GM18868 (cell line): ENCODE data around the gene ARMC9.
"Not testable (repeated sequence)": the region's sequence is repeated elsewhere in the genome, so short reads cannot be mapped to it uniquely, and the experiment has no call there.

Experiments used
- ATAC-seq: cut with Tn5 transposase; IDR thresholded peaks from one replicate; pipeline ENCODE4 v1.9.1; 2021; ENCODE audit warnings: mild to moderate bottlenecking, moderate library complexity; ENCODE audit not compliant: unreplicated experiment

The ARMC9 gene

DNA sequence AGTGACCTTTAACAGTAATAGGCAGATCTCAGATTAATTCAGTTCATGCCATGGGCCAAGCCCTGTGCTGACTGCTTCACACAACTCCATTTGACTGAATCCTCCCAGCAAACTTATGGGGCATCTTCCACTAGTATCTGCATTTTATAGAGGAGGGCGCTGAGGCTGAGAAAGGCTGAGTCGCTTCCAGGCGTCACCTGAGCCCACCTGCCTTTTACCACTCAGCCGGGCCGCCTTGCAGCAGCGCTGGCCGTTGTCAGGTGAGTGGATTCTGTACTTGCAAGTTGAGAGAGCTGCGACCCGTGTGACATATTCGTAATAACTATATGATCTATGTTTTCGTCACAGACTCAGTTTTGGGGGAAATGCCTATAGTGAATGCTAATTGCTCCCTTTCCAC is 137.8 kb downstream of the ARMC9 start:
- ATAC-seq, result no peak

DNA sequence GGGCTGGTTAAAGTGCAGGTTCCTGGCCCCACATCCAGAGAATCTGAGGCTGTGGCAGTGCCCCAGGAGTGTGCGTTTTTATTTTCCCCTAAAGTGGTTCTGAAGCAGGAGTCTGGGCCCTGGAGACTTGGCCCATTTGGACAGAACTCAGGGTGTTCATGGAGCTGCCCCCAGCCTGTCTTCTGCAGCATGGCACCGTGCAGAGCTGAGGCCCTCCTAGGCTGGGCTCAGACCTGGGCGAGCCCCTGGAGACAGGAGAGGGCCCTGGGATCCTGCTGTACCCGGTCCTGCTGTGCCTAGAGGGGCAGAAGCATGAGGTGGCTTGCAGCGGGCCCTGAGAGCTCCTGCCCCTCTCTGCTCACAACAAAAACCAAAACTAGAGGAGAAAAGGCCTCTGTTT is 138.3 kb downstream of the ARMC9 start:
- ATAC-seq, result no peak

DNA sequence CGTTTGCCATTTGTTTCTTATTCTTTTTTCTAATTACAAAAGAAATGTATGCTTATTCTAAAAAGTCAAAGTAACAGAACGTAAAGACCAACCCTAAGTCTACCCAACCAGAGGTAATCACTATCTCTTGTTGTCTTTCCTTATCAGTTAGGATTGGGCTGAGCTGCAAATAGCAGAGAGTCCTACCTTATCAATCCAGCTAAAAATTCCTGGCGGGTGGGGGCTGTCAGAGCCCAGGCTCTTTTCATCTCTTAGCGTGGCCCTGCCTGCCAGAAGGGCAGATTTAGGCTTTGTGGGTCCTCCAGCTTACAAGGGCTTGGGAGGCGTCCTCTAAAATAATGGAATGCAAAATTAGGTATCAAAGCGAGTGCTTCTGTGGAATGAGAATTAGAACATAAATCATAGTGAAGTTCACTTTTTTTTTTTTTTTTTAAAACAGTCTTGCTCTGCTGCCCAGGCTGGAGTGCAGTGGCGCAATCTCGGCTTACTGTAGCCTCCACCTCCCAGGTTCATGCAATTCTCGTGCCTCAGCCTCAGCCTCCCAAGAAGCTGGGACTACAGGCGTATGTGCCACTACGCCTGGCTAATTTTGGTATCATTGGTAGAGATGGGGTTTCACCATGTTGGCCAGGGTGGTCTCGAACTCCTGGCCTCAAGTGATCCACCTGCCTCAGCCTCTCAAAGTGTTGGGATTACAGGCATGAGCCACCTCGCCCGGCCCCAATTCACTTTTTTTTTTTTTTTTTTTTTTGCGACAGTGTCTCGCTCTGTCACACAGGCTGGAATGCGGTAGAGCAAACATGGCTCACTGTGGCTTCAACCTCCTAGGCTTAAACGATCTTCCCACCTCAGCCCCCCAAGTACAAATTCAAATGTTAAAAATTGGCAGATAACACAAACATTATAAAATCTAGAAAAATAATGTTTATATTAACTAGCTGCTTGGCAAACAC is 139.7 kb downstream of the ARMC9 start:
- no peak for ATAC-seq

DNA sequence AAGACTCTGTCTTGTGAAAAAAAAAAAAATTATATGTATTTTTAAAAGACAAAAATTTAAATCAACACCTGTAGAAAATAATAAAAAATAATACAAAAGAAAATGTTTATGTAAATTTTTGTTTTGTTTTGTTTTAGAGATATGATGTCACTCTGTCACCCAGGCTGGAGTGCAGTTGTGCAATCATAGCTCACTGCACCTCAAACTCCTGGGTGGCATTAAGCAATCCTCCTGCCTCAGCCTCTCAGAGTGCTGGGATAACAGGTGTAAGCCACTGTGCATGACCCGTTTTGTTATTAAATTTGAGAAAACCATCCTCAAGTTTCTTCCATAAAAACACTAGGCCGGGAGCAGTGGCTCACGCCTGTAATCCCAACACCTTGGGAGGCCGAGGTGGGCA is 140.9 kb downstream of the ARMC9 start:
- no peak for ATAC-seq

DNA sequence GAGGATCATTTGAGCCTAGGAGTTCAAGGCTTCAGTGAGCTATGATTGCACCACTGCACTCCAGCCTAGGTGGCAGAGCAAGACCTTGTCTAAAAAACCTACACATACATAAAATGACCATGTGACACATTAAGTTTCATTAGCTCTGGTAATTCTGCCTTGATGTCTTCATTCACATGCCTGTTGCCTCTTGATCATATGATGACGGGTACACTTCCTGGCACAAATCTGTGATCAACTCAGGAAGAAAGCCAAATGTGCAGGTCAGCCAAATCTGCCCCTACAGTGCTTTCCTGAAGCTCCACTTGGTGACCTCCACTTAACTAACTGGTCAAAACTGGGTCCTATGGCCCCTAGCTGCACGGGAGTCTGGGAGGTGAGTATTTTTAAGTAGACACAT is 142.7 kb downstream of the ARMC9 start:
- no peak for ATAC-seq

DNA sequence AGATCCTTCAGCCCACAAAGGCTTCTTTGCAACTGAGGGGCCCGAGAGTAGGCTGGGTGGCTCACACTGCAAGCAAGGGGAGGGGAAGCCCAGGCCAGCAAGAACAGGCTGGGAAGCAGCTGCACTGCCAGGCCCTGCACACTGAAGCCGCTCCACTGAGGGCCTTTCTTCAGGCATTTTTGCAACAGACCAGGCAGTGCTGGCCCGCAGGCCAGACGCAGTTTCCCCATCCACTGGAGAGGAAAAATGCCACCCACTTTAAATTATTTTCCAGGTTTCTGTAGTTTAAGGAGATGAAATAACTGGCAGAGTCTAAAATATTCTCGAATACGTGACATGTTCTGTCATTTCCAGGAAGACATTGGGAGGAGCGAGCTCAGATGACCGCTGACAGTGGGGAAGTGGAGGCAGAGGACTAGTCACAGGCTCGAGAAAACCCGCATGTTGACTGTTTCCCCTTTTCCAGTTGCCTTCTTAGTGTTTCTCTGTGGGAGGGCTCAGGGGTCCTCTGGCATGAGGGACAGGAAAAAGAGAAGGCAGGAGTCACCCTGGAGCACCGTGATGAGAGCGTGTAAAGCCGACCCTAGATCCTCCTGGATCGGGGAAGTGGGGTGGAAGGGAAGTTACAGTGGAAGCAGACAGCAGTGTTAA is 143.8 kb downstream of the ARMC9 start:
- no peak for ATAC-seq

DNA sequence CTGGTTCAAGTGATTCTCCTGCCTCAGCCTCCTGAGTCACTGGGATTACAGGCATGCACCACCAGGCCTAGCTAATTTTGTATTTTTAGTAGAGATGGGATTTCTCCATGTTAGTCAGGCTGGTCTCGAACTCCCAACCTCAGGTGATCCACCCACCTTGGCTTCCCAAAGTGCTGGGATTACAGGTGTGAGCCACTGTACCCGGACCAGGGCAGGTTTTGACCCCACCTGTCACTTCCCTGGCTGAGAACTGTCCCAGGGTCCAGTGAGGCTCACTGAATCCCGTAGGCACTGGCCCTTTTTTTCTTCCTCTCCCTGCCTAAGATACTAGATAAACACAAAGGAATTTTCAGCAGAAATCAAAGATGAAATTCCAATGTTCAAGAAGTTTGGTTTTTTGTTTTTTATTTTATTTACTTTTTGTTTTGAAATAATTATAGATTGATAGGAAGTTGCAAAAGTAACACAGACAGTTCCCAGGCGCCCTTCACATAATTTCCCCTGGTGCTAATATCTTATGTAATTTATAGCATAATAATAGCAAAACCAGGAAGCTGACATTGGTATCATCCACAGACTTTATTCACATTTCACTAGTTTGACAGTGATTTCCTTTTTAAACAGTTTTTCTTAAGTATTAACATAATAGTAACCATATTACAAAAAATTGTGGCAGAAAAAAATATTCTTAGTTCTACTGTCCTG is 144.7 kb downstream of the ARMC9 start:
- no peak for ATAC-seq

DNA sequence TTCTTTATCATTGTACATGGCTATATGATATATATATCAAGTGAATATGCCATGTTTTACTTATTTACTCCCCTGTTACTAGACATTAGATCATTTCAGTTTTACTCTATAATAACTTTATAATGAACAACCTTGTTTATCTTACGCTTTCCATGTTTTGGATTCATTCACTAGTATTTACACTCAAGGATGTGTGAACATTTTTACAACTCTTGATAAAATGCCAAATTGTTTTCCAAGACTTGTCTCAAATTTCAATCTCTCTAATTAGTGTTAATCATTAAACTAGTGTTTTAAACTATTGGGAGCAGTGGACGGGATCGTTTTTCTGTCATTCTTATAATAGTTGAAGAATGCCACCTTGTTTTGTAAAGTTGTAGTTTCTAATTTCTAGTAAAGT is 145.6 kb downstream of the ARMC9 start:
- ATAC-seq, result no peak

DNA sequence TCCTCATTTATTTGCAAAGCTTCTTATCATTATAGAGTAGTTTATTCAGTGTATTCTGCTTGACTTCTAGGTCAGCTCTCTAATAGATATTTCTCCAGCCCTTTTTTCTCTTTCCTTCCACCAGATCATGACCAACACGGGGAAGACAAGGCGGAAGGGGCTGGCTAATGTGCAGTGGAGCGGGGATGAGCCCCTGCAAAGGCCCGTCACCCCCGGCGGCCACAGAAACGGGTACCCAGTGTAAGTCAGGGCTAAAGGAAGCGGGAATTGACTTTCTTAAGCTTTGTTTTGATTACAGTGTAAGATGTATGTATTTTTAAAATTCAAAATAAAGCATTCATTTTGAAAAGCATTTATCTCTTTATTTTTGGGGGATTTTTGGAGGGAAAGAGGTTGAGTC is 146.4 kb downstream of the ARMC9 start:
- no peak for ATAC-seq

DNA sequence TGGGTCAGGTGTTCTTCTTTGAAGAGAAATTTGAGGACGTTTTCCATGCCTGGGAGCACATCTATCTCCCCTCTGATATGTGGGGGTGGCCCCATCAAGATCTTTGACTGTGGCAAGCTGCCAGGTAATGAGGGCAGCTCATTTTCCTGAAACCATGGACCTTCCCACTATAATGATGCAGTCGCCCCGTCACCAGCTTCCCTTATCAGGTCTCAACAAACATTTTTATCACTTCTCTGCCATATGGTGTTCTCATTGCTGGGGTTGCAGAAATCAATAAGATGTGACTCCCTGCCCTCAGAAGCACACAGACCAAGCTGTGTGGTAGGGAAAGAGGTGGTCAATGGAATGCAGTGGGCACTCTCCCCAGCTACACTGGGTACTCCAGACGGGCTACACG is 148.7 kb downstream of the ARMC9 start:
- ATAC-seq, result no peak

DNA sequence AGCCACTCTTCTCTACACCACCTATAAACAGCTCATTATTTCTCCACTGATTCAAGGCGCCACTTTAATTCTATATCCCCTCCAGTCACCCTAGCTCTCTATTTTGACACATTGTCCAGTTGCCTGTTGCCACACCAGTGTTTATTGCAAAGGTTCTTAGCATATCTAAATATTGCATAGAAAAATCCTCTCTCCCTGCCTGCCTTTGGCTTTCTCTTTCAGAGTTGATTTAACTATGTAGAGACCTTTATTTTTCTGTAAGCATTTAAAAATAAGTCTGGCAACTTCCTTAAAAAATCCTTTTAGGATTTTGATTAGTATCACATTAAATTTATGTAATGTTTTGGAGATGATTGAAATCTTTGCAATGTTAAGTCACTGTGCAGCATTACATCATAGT is 149.2 kb downstream of the ARMC9 start:
- ATAC-seq, result no peak

DNA sequence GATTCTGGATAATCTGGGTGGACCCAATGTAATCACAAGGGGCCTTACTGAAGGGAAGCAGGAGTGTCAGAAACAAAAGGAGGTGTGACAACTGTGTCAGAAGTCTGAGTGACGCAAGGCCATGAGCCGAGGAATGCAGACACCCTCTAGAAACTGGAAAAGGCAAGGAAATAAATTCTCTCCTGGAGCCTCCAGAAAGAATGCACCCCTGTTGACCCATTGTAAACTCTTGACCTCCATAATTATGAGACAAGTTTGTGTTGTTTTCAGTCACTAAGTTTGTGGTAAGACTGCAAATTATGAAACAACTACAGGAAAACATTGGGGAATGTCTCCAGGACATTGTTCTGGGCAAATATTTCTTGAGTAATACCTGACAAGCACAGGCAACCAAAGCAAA is 149.7 kb downstream of the ARMC9 start:
- ATAC-seq, result no peak

DNA sequence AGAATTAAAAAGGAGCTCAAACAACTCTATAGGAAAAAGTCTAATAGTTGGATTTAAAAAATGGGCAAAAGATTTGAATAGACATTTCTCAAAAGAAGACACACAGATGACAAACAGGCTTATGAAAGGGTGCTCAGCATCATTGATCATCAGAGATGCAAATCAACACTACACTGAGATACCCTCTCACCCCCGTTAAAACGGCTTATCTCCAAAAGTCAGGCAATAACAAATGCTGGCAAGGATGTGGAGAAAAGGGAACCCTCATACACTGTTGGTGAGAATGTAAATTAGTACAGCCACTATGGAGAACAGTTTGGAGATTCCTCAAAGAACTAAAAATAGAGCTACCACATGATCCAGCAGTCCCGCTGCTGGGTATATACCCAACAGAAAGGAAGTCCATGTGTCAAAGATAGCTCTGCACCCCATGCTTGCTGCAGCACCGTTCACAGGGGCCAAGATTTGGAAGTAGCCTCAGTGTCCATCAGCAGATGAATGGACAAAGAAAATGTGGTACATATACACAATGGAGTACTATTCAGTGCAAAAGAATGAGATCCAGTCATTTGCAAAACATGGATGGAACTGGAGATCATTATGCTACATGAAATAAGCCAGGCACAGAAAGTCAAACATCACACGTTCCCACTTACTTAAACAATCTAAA is 150.4 kb downstream of the ARMC9 start:
- ATAC-seq, result no peak

DNA sequence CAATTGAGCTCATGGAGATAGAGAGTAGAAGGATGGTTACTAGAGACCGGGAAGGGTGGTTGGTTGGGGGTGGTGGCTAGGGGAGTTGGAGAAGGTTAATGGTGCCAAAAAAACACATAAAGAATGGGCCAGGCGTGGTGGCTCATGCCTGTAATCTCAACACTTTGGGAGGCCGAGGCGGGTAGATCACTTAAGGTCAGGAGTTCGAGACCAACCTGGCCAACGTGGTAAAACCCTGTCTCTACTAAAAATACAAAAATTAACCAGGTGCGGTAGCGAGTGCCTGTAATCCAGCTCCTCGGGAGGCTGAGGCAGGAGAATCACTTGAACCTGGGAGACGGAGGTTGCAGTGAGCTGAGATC is 150.9 kb downstream of the ARMC9 start:
- not testable (repeated sequence) for ATAC-seq

DNA sequence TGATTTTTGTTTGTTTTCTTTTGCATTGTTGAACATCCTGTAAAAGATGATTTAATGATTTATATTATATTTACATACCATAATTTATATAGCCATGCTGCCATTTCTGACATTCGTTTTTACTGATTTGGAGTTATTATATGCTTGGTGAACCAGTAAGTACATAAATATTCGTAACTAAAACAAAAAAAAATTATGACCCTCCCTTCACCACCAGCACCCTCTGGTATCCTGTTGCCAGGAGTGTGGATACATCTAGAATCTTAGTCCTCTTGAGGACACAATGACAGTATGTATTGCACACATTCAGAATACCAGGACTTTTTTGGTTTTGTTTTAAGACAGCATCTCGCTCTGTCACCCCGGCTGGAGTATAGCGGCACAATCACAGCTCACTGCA is 153.2 kb downstream of the ARMC9 start:
- no peak for ATAC-seq

DNA sequence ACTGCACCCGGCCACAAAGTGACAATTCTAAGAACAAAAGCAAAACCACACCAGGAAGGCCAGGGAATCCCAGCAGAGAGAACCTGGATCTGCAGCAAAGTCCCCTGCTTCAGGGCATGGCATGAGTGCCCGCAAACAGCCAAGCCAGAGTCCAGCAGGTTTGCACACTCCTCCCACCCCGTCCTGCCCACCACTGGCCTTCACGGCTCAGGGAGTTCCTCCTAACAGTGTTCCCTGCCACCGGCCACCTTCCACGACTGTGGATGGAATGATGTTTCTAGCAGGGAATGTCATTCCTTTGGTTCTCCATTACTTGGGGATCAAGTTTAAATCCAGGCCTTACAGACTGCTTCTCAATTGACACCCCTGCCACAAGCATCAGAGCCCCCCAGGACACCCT is 155.0 kb downstream of the ARMC9 start:
- no peak for ATAC-seq

DNA sequence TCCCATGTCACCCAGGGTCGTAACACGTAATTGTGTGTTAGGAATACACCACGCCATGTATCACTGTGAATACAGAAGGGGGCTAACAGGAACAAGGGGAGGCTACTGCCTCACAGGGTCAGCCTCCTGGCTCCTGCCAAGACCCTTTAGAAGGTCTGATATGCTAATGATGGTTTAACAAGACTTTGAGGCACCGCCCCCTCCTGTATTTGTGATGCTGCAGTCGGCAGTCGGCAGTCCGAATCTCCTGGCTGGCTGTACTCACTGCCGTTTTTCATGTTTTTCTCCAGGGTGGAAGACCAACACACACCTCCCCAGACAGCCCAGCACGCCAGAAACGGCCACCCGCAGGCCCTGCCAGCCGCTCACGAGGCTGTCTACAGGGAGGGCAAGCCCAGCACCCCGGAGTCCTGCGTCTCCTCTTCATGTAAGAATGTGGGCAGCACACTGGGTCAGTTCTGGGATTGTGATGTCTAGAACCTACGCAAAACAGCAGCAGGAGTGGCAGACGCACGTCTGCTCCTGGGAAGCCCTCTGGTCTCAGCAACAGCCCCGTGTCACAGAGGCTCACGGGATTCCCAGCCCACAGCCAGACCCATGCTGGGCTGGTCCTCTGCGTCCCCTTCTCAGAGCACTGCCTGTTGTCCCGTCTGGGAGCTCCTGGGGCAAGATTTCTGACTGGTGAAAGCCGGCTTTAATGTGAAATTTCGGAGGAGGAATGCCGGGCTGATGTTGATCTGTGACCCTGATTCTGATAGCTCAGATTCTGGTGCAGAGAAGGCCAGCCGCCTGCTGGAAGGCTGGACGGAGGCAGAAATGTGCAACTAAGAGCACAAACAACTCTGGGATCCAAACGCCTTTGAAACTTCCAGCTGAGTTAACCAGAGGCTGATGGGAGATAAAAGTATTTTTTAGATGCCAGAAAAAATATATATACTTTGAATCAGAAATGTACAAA is 157.4 kb downstream of the ARMC9 start:
- ATAC-seq, result no peak

DNA sequence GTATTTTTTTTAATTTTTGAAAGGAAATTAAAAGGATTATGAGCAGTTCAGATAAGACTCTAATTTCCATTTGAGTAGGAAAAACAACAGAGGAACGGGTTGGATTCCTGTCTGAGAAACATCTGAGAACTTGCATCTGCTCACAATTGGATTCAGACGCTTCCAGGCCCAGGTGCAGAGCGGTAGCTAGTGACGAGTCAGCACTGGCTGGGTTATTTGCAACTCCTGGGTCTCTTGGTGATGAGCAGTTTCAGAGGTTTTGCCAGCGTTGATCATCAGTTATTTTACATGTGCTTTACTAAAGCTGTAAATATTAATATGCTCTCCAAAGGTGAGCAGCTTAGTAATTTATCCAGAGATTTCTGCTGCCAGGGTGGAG is 158.0 kb downstream of the ARMC9 start:
- no peak for ATAC-seq

DNA sequence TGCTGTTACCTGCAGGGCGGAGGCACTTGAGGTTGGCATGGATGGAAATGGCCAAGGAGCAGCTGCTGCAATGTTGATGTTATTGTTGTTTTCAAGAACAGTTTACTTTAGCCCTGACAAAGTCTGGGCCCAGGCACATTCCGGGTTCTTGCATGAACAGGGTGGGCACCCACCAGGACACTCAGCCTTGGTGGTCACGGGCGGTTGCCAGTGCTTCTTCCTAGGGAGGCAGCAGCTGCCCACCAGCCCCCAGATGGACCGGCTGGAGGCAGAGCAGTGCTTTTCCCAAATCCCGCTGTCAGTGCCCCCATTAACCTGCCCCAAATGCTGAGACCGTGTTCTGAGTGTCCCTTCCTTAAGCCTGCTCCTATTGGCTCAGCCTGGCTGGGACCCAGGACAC is 158.6 kb downstream of the ARMC9 start:
- ATAC-seq, result no peak

DNA sequence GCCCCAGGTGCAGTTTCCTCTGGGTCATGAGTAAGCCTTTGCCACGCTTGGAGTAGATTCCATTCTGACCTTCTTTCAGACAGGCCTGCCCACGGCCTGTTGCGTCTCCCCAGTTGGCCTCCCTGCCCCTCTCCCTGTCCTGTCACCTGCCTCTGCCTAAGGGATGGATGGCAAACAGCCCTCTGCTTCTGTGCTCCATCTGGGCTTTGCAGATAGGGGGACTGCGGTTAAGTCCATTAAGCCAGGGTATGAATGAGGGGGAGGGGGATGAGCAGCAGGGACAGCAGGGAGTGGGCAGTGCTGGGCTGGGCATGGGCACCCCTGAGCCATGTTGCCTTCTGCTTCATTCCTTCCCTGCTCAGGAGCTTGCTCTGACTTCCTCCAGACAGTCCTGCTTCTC is 159.5 kb downstream of the ARMC9 start:
- no peak for ATAC-seq
